Stimulated activated CD8-positive, alpha-beta memory T cell treated with anti-CD3 and anti-CD28 coated beads, Interleukin-7, amount 100 ng/mL, for 48 hours (primary cell): ENCODE data around the gene ACTL6B.

Experiments
- DNase-seq, 2 donors: peaks; one replicate each; pipeline ENCODE4 v3.0.0-alpha.2; 2020; ENCODE audit warnings: low read depth in 1 of 2; ENCODE audit errors: extremely low read depth in 1 of 2

ACTL6B gene

DNA sequence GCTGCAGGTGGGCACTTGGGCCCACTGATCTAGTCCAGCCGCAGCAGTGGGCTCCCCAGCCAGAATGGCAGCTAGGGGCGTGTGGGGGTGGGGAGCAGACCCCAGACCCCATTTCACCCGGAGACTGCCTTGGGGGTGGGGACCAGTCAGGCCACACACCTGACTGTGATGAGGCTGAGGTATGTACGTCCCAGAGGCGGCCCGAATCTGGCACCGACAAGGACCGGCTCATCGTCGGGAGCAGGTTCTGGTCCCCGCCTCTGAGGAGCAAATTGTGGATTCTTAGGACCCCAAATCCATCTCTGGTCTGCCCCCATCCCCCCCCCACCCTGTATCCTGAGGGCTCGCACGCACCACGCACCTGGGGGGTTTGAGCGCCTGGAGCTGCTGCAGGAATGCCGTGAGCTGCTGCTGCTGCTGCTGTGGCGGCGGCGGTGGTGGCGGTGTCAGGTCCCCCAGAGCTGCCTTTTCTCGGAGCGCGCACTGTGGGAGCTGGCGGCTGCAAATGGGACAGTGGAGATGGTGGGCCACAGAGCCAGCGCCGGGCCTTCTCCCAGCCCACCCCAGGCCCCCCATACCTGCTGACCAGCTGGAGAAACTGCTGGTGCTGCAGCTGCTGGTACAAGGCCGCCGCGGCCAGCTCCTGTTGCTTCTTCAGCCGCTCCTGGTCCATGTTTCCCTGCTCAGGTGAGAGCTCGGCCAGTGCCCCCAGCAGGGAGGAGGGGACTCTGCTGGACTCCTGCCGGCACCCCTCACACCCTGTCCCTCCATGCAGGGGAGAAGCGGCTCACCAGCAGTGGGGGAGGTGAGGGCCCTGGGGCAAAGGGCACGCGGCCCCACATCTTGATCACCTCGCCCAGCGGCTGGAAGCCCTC is 27.6 kb upstream of the ACTL6B start:
- no peak for DNase-seq

DNA sequence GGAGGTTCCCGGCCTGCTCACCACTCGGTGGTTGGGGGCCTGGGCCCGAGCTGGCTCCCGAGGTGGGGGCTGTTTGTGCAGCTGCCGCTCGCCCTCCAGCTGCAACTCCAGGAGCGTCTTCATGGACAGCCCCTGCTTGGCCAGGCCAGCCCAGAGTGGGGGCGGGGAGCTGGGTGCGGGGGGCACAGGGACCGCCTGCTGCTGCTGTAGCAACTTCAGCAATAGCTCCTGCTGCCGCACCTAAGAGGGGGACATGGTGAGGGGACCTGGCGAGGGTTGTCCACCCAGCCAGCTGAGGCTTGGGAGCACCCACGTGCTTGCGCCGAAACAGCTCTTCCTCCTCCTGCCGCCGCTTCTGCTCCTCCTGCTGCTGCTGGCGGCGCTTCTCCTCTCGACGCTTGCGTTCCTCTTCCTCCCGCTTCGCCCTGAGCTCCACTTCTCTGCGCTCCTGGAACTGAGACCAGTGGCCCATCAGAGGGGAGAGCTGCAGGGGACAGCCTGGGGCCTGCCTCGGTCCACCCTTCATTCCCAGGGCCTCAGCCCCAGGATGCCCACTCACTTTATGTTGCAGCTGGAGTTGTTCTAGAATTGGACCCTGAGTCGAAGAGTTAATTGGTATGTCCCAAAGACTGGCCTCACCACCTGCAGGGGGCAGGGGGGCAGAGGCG is 26.9 kb upstream of the ACTL6B start:
- DNase-seq = no peak

DNA sequence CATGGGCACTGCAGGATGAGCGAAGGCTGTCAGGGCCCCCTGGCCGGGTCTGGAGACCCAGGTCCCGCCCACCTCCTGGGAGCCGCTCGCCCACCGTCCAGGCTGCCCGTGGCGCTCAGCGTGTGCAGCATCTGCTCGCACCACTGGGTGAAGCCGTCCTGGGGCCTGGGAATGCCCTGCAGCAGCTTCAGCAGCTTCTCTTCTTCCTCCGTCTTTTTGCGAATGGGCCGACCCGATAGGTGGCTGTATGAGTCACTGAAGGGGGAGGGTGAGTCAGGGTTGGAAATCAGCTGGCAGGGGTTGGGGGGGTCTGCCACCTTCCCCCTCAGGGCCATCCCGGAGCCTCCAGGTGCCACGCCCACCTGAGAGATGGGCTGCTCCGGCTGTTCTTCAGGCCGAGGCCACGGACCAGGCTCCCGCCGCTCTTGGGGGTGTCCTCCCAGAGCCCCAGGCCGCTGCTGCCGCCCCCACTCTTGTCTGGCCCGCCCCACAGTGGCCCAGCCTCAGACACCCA is 26.0 kb upstream of the ACTL6B start:
- DNase-seq = no peak

DNA sequence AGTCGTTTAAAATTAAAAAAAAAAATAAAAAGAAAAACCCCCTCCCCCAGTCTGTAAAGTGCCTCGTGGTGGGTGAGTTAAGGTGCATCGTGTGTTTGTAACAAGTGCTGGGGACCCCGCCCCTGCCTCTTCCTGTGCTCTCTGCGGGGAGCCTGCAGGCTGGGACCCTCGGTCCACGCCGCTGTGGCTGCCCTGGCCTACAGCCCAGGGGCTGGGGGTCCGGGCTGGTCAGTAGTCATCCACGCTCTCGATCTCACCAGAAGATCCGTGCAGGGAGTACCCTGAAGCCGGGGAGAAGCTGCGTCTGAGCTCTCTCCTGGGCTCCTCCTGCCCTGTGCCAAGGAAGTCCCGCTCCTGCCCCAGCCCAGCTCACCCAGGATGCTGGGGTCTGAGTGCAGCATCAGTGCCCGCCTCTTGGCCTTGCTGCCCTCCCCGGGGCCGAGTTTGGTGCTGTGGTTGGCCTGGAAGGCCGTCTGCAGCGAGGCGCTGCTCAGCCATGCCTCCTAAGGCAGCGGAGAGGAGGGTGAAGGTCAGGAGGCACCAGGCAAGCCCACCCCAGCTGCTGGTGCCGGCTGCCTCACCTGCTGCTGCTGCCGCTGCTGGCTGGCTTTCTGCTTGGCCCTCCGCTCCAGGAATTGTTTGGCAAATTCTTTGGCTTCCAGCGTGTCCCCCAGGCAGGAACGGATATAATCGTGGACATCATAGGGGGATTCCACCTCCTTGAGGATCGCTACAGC is 25.4 kb upstream of the ACTL6B start:
- DNase-seq = no peak

DNA sequence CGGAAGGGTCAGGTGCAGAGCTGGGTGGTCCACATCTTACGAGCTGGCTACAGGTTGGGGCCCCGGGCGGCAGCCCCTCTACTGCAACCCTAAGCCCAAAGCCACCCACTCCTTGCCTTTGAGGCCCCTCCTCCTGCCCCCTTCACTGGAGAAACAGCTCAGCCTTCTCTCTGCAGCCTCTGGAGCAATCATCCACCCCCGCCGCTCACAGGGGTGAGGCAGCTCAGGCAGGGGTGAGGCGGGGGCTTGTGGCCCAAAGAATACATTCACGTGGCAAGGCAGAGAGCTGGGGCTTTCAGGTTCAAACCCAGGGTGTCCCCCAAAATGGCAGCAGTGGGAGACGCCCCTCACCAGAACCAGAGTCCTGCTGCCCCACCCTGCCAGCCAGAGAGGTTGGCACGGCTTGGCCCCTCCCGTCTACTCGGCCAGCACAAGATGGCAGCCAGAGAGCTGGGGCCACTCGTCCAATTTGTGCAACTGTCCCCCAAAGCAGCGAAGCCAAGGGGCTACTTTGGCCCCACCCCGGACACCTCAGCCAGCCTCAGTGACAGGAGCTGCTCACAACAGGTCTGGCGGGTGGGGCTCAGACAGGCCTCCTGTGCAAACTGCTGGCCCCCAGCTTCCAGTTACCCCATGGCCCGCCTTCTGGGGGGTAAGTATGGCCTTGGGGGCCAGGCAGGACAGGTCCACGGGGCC is 24.5 kb upstream of the ACTL6B start:
- DNase-seq = no peak

DNA sequence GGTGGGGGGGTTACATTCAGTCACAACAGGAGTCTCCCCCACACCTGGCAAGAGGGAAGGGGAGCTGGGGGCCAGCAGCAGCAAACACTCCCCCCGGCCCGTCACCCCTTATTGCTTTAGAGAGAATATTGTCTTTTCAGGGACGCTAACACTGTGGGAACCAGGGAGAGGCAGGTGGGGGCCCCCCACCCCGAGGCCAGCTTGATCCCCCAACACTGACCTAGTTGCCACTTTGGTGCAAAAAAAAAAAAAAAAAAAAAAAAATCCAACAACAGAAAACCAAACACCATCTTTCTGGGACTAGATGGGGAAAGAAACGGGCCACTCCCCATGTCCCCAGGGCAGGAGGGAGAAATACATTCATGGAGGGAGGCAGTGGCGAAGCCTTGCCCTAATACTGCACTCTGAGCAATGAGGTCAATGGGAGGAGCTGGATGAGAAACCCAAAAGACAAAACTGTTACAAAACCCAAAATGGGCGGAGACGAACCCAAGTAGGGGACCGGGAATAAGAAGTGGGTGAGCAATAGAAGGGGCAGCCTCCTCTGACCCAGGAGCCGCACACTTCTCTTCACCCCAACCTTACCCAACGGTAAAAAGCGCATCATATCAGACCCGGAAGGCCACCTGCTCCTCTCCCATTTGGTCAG is 23.8 kb upstream of the ACTL6B start:
- DNase-seq = no peak

DNA sequence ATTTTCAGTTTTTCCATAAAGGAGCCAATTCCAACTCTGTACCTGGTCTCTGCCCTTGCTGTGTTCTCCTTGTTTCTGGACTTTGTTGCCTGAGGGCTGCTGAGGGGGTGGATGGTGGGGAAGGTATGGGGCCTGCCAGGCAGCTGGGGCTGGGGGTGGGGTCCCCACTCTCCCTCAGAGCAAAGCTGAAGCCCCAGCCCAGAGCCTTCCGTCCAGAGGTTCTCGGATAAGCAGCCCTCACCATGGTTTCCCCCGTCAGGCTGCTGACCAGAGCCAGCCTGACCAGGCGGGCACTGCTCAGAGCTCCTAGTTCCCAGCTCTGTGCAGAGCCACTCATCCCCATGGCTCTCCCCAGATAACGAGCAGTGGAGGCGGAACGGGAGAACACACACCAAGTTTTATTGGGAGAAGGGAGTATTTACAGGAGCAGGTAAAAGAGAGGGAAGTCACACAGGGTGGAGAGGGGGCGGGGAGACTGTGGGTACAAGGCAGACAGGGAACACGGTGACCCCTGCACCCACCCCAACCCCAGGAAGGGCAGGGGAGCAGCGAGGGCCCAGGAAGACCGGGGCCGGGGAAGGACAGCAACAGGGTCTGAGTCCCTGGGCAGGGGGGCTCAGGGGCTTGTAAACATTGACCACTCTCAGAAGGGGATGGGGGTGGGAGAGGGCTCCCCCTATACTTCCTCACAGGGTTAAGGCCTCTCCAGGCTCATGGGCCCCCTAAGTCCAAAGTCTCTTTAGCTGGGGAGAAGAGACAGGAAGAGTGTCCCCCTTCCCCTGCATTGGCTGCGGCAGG is 23.1 kb upstream of the ACTL6B start:
- no peak for DNase-seq

DNA sequence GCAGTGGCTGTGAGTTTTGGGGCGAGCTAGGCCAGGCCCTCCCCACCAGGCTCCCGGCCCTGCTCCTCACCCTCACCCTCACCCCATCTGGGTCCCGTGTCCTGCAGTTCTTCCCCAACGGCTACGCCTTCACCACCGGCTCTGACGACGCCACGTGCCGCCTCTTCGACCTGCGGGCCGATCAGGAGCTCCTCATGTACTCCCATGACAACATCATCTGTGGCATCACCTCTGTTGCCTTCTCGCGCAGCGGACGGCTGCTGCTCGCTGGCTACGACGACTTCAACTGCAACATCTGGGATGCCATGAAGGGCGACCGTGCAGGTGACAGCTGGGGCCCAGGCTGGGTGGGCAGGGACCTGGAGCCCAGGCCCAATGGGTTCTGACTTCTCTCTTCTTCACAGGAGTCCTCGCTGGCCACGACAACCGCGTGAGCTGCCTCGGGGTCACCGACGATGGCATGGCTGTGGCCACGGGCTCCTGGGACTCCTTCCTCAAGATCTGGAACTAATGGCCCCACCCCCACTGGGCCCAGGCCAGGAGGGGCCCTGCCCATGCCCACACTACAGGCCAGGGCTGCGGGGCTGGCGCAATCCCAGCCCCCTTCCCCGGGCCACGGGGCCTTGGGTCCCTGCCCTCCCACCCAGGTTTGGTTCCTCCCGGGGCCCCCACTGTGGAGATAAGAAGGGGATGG is 22.2 kb upstream of the ACTL6B start:
- no peak for DNase-seq

DNA sequence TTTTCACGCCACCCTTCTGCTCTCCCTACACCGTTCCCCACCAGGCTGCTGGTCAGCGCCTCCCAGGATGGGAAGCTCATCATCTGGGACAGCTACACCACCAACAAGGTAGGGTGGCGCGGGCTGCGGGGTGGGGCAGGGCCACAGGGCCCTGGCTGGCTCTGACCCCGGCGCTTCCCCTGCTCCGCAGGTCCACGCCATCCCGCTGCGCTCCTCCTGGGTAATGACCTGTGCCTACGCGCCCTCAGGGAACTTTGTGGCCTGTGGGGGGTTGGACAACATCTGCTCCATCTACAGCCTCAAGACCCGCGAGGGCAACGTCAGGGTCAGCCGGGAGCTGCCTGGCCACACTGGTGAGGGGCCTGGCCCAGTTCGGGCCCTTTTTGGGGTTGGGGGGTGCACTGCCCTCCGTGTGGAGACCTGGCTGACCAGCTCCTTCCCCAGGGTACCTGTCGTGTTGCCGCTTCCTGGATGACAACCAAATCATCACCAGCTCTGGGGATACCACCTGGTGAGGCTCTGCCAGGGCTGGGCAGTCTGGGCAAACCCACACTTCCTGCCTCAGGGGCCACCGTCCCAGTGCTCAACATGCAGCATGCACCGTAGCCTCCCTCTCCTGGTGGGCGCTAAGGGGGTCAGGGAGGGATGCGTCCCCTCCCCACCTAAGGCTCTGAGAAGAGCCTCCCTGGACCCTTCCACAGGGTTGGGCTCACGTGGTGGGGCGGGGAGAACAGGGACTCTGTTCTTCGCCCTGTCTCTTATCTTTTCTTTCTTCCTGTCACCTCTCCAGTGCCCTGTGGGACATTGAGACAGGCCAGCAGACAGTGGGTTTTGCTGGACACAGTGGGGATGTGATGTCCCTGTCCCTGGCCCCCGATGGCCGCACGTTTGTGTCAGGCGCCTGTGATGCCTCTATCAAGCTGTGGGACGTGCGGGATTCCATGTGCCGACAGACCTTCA is 21.3 kb upstream of the ACTL6B start:
- DNase-seq = no peak

DNA sequence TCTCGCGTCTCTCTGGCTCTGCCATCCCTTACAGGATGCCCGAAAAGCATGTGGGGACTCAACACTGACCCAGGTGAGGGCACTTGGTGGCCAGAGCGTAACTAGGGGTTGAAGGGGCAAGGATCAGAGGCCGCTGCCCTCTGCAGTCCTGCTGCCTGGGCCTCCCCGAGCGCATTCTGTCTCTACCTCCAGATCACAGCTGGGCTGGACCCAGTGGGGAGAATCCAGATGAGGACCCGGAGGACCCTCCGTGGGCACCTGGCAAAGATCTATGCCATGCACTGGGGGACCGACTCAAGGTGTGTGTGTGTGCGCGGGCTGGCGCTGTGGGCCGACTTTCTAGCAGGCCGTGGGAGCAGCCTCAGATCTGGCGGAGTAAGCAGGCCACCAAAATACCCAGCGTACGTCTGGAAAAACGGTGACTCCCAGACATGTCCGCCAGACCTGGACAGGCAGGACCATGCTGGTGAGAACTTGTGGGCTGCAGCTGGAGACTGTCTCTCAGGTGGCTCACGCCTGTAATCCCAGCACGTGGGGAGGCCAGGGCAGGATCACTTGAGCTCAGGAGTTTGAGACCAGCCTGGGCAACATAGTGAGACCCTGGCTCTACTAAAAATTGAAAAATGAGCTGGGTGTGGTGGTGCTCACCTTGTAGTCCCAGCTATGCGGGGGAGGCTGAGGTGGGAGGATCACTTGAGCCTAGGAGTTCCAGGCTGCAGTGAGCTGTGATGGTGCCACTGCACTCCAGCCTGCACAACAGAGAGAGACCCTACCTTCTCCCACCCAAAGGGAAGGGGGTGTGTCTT is 20.5 kb upstream of the ACTL6B start:
- no peak for DNase-seq

DNA sequence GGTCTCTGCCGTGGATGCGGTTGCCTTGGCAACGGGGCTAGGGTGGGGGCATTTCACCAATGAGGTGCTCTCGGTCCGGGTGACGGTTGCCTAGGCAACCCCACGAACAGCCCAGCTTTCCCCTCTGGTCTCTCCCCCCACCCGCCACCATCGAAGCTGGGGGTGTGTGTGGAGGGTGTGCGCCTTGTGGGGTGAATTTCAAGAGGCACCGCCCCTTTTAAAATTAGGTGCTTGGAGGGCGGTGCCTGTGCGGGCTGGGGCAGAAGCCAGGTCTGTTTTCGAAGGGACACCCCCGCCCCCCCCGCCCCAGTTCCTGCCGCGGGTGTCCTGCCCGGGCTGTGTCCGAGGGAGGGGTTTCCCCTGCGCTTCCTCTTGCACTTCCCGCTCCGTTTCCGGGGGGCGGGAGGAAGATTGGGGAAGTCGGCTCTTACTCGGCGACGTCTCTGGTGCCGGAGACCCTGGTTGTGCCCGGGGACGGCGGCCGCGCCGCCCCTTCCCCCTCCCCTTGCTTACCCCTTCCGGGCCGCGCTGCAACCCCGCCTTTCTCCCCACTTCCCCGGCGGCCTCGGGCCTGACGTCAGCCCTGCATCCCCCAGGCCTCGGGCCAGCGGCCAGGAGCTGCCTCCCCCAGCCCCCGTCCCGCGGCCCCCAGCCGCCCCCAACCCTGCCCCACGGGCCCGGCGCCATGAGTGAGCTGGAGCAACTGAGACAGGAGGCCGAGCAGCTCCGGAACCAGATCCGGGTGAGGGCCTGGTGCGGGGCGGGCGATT is 19.5 kb upstream of the ACTL6B start:
- DNase-seq = peak; percentile 71 to 74

DNA sequence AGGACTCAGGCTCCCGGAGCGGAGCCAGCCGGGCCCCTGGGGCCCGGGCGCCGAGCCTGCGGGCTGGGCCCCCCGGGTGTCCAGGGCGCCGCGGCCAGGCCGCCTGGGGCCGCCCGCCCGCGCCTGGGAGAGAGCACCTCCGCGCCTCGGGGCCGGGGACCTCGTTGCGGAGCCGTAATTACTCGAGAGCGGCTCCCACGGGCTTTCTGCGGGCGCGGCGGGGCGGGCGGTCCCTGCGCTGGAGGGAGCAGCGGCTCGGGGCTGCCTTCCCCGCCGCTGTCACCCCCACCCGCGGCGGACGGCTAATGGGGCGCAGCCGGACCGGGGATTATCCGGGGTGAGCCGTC is 18.8 kb upstream of the ACTL6B start:
- DNase-seq = no peak

DNA sequence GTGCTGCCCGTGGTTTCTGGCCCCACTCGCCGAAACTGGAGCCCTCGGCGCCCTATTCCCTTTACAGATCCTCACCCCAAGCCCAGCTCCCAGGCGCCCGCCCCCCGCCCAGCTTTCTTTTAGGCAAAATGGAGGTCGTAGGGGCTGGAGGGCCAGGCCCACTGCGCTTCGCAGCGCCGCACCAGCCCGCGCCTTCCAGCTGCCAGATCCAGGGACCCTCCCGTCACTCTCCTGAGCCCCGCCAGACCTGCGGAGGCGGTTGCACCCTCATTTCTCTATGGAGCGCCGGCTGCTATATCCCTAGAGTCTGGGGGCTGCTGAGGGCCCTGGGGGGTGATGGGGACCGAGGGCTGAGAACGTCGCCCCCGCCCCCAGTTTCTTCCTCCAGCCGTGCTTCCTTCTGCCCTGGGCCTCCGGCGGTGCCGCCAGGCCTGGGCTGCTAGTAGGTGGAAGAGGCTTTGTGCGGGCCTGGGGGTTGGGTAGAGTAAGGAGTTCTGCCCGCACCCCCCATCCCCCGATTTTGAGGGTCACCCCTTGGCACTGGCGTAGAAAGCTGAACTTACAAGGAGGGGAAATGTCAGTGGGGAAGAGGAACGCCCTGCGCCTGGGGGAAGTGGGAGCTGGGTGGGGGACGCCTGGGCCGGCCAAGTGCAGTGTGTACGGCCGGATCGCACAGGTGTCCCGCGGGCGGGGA is 18.3 kb upstream of the ACTL6B start:
- DNase-seq = no peak

DNA sequence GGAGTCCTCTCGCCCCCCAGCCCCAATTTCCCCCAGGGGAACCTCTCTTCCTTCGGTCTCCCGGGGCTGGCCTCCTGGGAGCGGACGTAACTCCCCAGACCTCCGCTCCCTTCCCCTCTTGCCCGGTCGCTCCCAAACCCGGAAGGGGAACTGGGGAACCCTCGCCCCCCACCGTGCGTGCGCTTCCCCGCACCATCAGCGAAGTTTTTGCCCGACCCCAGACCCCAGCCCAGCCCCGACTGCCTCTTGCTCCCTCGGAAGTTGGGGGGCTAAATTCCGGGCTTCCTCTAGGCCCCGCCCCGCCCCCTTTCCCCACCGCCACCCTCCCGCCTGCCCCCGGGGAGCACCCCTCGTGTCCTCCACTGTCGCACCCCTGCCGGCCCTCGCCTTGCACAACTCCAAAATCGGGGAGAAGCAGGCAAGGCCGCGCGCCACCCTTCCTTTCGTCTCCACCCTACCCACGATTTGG is 17.7 kb upstream of the ACTL6B start:
- DNase-seq = no peak

DNA sequence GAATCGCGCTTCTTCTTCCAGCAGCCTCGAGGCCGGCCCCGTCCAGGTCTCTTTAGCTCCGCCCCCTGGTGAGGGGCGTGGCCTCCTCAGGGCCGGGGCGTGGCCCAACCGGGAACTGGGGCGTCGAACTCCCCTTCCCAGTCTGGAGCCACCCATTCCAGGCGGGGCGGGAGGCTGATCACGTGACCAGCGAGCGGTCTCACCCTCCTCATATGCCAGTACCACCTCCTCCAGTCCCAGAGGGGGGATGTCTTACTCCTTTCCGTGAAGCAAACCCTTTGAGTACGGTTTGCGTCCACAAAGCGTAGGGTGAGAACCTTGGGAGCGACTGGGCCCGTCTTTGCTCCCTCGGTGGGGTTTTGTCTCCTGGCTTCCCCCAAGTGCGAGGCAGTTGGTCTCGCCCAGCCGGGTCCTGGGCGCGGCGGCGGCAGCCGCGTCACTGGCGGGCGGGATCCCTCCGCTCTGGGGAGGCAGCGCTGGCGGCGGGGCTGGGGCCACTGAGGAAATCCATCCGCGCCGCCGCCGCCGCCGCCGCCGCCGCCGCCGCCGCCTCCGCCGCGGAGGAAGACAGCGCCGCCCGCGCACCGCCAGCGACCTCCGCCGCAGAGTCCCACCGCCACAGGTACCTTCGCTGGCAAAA is 17.2 kb upstream of the ACTL6B start, which contains the start of gene GNB2:
Gene GNB2 (plus strand): TSS at position 439 of the 640 bp plus-strand sequence. CDS start 2,526 bp downstream, outside the sequence.
- DNase-seq = peak; percentile 97 to 99
